OCI-LY1 (cell line): ENCODE data around the gene RGP1.

ENCODE experiments used
- H2AFZ ChIP-seq: fragments of 200-600 bp; sonication (generic), shearing (Covaris generic); 2 replicates; pipeline ENCODE4 v1.6.0; 2014; ENCODE audit warnings: antibody characterized with exemption, mild to moderate bottlenecking, low read length
- H3F3A ChIP-seq: fragments of 200-600 bp; sonication (generic), shearing (Covaris generic); 2 replicates; pipeline ENCODE4 v1.6.0; 2014; ENCODE audit warnings: mild to moderate bottlenecking, antibody characterized with exemption, low read length, moderate library complexity; ENCODE audit not compliant: insufficient read depth
- H3K27ac ChIP-seq: fragments of 200-600 bp; sonication (generic); 2 replicates; pipeline ENCODE4 v1.5.1; 2014; ENCODE audit warnings: low read length, mixed run types, mild to moderate bottlenecking, low read depth; ENCODE audit not compliant: poor library complexity, severe bottlenecking
- H3K27me3 ChIP-seq: fragments of 200-600 bp; sonication (generic); 2 replicates; pipeline ENCODE4 v1.6.0; 2014; ENCODE audit warnings: antibody characterized with exemption, mild to moderate bottlenecking, low read length, moderate library complexity; ENCODE audit not compliant: insufficient read depth
- H3K36me3 ChIP-seq: fragments of 200-600 bp; sonication (generic); 2 replicates; pipeline ENCODE4 v1.6.1; 2014; ENCODE audit warnings: mild to moderate bottlenecking, antibody characterized with exemption, low read length, moderate library complexity, mixed read lengths; ENCODE audit not compliant: insufficient read depth
- H3K4me1 ChIP-seq: fragments of 200-600 bp; sonication (generic); 2 replicates; pipeline ENCODE4 v1.5.1; 2014; ENCODE audit warnings: mild to moderate bottlenecking, low read length, moderate library complexity; ENCODE audit not compliant: insufficient read depth, severe bottlenecking
- H3K4me2 ChIP-seq: fragments of 200-600 bp; sonication (generic), shearing (Covaris generic); 2 replicates; pipeline ENCODE4 v1.6.1; 2014; ENCODE audit warnings: low read length
- H3K4me3 ChIP-seq: fragments of 200-600 bp; sonication (generic); 2 replicates; pipeline ENCODE4 v1.5.1; 2014; ENCODE audit warnings: low read length, low read depth, mild to moderate bottlenecking, mixed read lengths; ENCODE audit not compliant: poor library complexity, severe bottlenecking
- H3K79me2 ChIP-seq: fragments of 200-600 bp; shearing (Covaris generic); 2 replicates; pipeline ENCODE4 v1.6.1; 2016; ENCODE audit warnings: mixed run types, low read length, mixed read lengths; ENCODE audit not compliant: insufficient read depth
- H3K9ac ChIP-seq: fragments of 200-600 bp; sonication (generic), shearing (Covaris generic); 2 replicates; pipeline ENCODE4 v1.6.1; 2014; ENCODE audit warnings: mild to moderate bottlenecking, low read length, mixed read lengths
- H3K9me2 ChIP-seq: fragments of 200-600 bp; sonication (generic), shearing (Covaris generic); 2 replicates; pipeline ENCODE4 v1.6.1; 2014; ENCODE audit warnings: low read depth, mild to moderate bottlenecking, low read length, mixed read lengths
- H3K9me3 ChIP-seq: fragments of 200-600 bp; shearing (Covaris generic); 2 replicates; pipeline ENCODE4 v1.6.1; 2014; ENCODE audit warnings: low read length, mixed read lengths
- H4K20me1 ChIP-seq: fragments of 200-600 bp; sonication (generic), shearing (Covaris generic); 2 replicates; pipeline ENCODE4 v1.6.0; 2016; ENCODE audit warnings: mild to moderate bottlenecking, low read length; ENCODE audit not compliant: insufficient read depth
- EZH2 ChIP-seq: fragments of 200-600 bp; sonication (generic), shearing (Covaris generic); IDR thresholded peaks from 2 replicates; pipeline ENCODE4 v1.8.0; 2017; ENCODE audit warnings: borderline replicate concordance, mixed run types, mild to moderate bottlenecking, antibody characterized with exemption, low read length, moderate library complexity, mixed read lengths
- TF ChIP-seq, protein P1 (sequence below): fragments of 200-600 bp; sonication (generic), shearing (Covaris generic); IDR thresholded peaks from 2 replicates; pipeline ENCODE4 v1.5.1; 2017; ENCODE audit warnings: mild to moderate bottlenecking, antibody characterized with exemption, low read length, moderate library complexity, mixed read lengths

Gene RGP1

DNA sequence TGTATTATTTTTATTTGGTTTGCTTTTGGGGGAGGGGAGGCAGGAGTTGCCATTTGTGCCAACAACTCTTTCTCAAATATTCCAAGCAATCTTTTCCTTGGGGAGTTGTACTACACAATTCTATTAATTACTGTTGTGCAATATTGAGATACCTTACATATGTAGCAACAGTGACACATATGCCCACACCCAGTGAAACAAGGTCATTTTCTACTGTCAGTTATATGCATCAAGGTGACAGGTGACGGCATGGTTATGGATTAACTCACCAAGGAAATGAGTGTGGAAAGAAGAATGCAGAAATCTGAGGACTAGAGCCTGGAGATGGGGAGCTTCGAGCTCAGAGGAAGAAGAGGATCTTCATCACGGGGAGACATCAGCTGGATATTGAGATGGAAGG, 22.9 kb downstream of the RGP1 start:
- H4K20me1 ChIP-seq, result no peaks in the 10 kb centered on the region
- H3K79me2 ChIP-seq, result no peaks in the 10 kb centered on the region
- H3K9me2 ChIP-seq, result no peaks in the 10 kb centered on the region
- TF ChIP-seq EZH2, result no peak
- TF ChIP-seq, protein P1, sequence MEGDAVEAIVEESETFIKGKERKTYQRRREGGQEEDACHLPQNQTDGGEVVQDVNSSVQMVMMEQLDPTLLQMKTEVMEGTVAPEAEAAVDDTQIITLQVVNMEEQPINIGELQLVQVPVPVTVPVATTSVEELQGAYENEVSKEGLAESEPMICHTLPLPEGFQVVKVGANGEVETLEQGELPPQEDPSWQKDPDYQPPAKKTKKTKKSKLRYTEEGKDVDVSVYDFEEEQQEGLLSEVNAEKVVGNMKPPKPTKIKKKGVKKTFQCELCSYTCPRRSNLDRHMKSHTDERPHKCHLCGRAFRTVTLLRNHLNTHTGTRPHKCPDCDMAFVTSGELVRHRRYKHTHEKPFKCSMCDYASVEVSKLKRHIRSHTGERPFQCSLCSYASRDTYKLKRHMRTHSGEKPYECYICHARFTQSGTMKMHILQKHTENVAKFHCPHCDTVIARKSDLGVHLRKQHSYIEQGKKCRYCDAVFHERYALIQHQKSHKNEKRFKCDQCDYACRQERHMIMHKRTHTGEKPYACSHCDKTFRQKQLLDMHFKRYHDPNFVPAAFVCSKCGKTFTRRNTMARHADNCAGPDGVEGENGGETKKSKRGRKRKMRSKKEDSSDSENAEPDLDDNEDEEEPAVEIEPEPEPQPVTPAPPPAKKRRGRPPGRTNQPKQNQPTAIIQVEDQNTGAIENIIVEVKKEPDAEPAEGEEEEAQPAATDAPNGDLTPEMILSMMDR, result no peak
- H3K4me2 ChIP-seq, result no peak overlapping the region
- H3K4me1 ChIP-seq, result peaks cover 40% of the 10 kb centered on the region
- no peaks in the 10 kb centered on the region for H3K9me3 ChIP-seq
- no peak overlapping the region for H3K9ac ChIP-seq
- H3K4me3 ChIP-seq, result no peak overlapping the region
- H2AFZ ChIP-seq, result no peak overlapping the region
- no peaks in the 10 kb centered on the region for H3K27me3 ChIP-seq
- no peak overlapping the region for H3K27ac ChIP-seq
- no peaks in the 10 kb centered on the region for H3K36me3 ChIP-seq
- no peaks in the 10 kb centered on the region for H3F3A ChIP-seq

DNA sequence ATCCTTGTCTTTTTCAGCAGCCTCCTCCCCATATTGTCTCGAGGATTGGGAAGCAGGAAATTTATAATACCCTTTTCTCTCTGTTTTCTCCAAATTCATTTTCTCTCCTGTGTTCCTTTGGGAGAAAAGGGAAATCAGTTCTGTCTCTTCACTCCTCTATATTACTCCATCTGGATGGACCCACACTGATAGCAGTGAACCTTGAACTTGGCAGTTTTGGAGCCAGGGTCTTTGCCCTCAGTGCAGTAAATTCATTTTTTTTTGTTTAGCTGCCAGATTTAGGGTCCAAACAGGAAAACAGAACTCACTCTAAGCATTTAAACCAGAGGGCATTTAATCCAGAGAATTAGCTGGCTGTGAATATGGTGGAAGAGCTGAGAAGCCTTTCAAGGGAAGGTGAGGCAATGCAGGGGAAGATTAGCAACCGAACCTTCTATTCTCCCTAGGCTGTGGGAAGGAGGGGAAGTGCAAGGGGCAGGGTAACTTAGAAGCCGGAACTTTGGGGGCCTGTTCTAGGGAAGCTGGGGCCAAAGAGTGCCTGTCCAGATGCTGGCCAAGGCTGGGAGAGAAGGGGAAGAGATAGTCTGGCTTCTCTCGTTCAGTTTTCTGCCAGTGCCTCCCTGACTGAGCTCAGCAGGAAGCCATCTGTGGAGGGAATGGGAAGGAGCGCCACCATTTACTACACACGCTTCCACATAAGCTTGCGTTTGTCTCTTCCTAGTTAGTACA, 26.0 kb downstream of the RGP1 start:
- Histone ChIP-seq H3K4me1 (peaks cover 40% of the 10 kb centered on the region), H3K36me3 (no peaks in the 10 kb centered on the region), H3K27me3 (no peaks in the 10 kb centered on the region), H3K9ac (peak overlapping the region; percentile 35; the same call in 1 of the 2 replicates), H3K4me2 (peak overlapping the region; percentile 51), H2AFZ (no peak overlapping the region), H3K27ac (peak overlapping the region; percentile 88), H3K9me3 (no peaks in the 10 kb centered on the region), H3K4me3 (peak overlapping the region; percentile 20), H4K20me1 (no peaks in the 10 kb centered on the region), H3K9me2 (no peaks in the 10 kb centered on the region), H3K79me2 (no peaks in the 10 kb centered on the region), H3F3A (no peaks in the 10 kb centered on the region)
- TF ChIP-seq, protein P1, result no peak
- no peak for TF ChIP-seq EZH2

DNA sequence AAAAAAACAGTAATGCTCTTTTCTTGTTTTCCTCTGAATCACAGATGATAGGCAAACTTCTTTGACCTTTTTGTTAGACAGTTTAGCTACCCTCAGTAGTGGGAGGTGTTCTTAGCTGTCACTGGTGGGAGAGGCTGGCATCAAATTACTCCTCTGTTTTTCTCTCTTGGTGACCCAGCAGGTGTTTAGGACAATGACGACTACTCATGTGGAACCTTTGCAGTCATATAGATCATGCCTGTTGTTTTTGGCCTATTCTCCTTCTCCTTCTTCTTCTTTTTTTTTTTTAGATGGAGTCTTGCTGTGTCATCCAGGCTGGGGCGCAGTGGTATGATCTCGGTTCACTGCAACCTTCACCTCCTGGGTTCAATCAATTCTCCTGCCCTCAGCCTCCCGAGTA, 26.9 kb downstream of the RGP1 start:
- peak overlapping the region; percentile 51 for H3K4me2 ChIP-seq
- TF ChIP-seq, protein P1, result no peak
- TF ChIP-seq EZH2, result no peak
- H2AFZ ChIP-seq, result no peak overlapping the region
- H3K9ac ChIP-seq, result peak overlapping the region; percentile 35; the same call in 1 of the 2 replicates
- no peaks in the 10 kb centered on the region for H3K79me2 ChIP-seq
- H3K27me3 ChIP-seq, result no peaks in the 10 kb centered on the region
- no peaks in the 10 kb centered on the region for H3K36me3 ChIP-seq
- H3F3A ChIP-seq, result no peaks in the 10 kb centered on the region
- no peaks in the 10 kb centered on the region for H4K20me1 ChIP-seq
- no peaks in the 10 kb centered on the region for H3K9me2 ChIP-seq
- no peaks in the 10 kb centered on the region for H3K9me3 ChIP-seq
- H3K4me1 ChIP-seq, result peaks cover 34% of the 10 kb centered on the region
- H3K27ac ChIP-seq, result peak overlapping the region; percentile 88
- peak overlapping the region; percentile 20 for H3K4me3 ChIP-seq
